ENCODE measurements around the gene USP15.

DNA sequence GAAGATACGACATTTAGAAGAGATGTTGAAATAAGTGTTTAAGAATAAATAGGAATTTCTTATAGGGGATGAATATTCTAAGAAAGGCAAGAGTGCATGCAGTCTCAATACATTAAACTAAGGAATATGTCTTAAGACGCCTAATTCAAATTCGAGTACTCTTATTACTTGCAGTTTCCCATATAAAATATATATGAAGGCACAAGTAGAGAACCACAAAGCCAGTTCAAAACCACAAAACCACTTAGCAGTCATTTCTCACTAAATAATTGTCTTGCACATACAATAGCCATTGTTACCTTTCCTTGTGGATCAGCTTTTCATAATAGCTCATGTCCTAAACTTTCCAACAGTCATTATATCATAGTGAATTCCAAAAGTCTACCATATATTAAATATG, 115.4 kb downstream of the USP15 start:
- TF ChIP-seq YY1 (IDR thresholded peaks at IDR 0.05; ENCODE audit: low read depth, low read length) (no peak), BACH1 (IDR thresholded peaks at IDR 0.05; ENCODE audit: low read length) (no peak), JUN (IDR thresholded peaks at IDR 0.05; ENCODE audit: low read depth, low read length) (no peak), CEBPB (IDR thresholded peaks at IDR 0.05; ENCODE audit: low read depth, low read length) (no peak), TCF12 (IDR thresholded peaks at IDR 0.05; ENCODE audit: low read depth, low read length) (no peak), JUND (IDR thresholded peaks at IDR 0.05; ENCODE audit: low read length) (no peak), FOSL1 (IDR thresholded peaks at IDR 0.05; ENCODE audit: insufficient read depth, low read depth, low read length) (no peak), MAFK (IDR thresholded peaks at IDR 0.05; ENCODE audit: low read depth, low read length) (no peak), ZNF274 (IDR thresholded peaks at IDR 0.05; ENCODE audit: borderline replicate concordance, extremely low read depth, low read length) (no peak), EP300 (IDR thresholded peaks at IDR 0.05; ENCODE audit: borderline replicate concordance in 1 of 2, low read depth in 2 of 2, low read length in 2 of 2) (no peak), POLR2A (IDR thresholded peaks at IDR 0.05; ENCODE audit: control extremely low read depth in 1 of 2, low read depth in 2 of 2, low read length in 2 of 2) (no peak), KDM1A (IDR thresholded peaks at IDR 0.05; ENCODE audit: borderline replicate concordance, low read length) (no peak), CBX5 (IDR thresholded peaks at IDR 0.05; ENCODE audit: low read depth, low read length) (no peak)
- TF ChIP-seq, protein P1, sequence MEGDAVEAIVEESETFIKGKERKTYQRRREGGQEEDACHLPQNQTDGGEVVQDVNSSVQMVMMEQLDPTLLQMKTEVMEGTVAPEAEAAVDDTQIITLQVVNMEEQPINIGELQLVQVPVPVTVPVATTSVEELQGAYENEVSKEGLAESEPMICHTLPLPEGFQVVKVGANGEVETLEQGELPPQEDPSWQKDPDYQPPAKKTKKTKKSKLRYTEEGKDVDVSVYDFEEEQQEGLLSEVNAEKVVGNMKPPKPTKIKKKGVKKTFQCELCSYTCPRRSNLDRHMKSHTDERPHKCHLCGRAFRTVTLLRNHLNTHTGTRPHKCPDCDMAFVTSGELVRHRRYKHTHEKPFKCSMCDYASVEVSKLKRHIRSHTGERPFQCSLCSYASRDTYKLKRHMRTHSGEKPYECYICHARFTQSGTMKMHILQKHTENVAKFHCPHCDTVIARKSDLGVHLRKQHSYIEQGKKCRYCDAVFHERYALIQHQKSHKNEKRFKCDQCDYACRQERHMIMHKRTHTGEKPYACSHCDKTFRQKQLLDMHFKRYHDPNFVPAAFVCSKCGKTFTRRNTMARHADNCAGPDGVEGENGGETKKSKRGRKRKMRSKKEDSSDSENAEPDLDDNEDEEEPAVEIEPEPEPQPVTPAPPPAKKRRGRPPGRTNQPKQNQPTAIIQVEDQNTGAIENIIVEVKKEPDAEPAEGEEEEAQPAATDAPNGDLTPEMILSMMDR (IDR thresholded peaks at IDR 0.05; ENCODE audit: control extremely low read depth in 1 of 3, insufficient read depth in 1 of 3, low read depth in 1 of 3, low read length in 3 of 3), result no peak

Measured in H1 (cell line).